GM18870 (cell line): Measurements from ENCODE around the gene ERBB4.

Experiments
- ATAC-seq: cut with Tn5 transposase; IDR thresholded peaks from one replicate; pipeline ENCODE4 v1.9.1; 2021; ENCODE audit warnings: moderate library complexity; ENCODE audit not compliant: unreplicated experiment

The ERBB4 gene

GRCh38 chr2:212089873-212090272 lies 448.7 kb downstream of the ERBB4 start:
- ATAC-seq = no peak

- peak; percentile 66 for ATAC-seq
Measured at GRCh38 chr2:212088353-212088752, 450.2 kb downstream of the ERBB4 start.

- ATAC-seq = no peak
Measured at GRCh38 chr2:212083492-212083891, 455.1 kb downstream of the ERBB4 start.

GRCh38 chr2:212078103-212078502 lies 460.5 kb downstream of the ERBB4 start:
- peak; percentile 92 for ATAC-seq

GRCh38 chr2:212076456-212076855 lies 462.1 kb downstream of the ERBB4 start:
- ATAC-seq = no peak

GRCh38 chr2:212073360-212073759 lies 465.2 kb downstream of the ERBB4 start:
- ATAC-seq = no peak

GRCh38 chr2:212066546-212066945 lies 472.1 kb downstream of the ERBB4 start:
- ATAC-seq = no peak

- ATAC-seq = no peak
Measured at GRCh38 chr2:212064318-212064717, 474.3 kb downstream of the ERBB4 start.

GRCh38 chr2:212052412-212053159 lies 486.0 kb downstream of the ERBB4 start:
- peak; percentile 87 for ATAC-seq

GRCh38 chr2:212050871-212051270 lies 487.7 kb downstream of the ERBB4 start:
- no peak for ATAC-seq

GRCh38 chr2:212042562-212042961 lies 496.0 kb downstream of the ERBB4 start:
- ATAC-seq = no peak

- ATAC-seq = no peak
Measured at GRCh38 chr2:212037062-212037461, 501.5 kb downstream of the ERBB4 start.

GRCh38 chr2:212034841-212035585 lies 503.6 kb downstream of the ERBB4 start:
- ATAC-seq = no peak

GRCh38 chr2:212033888-212034287 lies 504.7 kb downstream of the ERBB4 start:
- ATAC-seq = no peak

- no peak for ATAC-seq
Measured at GRCh38 chr2:212032536-212033219, 505.9 kb downstream of the ERBB4 start.

GRCh38 chr2:212032032-212032431 lies 506.6 kb downstream of the ERBB4 start:
- no peak for ATAC-seq

GRCh38 chr2:212030709-212031108 lies 507.9 kb downstream of the ERBB4 start:
- no peak for ATAC-seq

GRCh38 chr2:212028798-212029394 lies 509.7 kb downstream of the ERBB4 start:
- no peak for ATAC-seq

GRCh38 chr2:212027681-212028628 lies 510.6 kb downstream of the ERBB4 start:
- no peak for ATAC-seq

GRCh38 chr2:212024040-212024439 lies 514.6 kb downstream of the ERBB4 start:
- ATAC-seq = no peak
